ENCODE measurements around the gene OR11L1. TPM values are rescaled to one million over a fixed set of nuclear protein-coding genes. Genes with fewer than 3 reads are reported as not detected.

OR11L1 gene, protein sequence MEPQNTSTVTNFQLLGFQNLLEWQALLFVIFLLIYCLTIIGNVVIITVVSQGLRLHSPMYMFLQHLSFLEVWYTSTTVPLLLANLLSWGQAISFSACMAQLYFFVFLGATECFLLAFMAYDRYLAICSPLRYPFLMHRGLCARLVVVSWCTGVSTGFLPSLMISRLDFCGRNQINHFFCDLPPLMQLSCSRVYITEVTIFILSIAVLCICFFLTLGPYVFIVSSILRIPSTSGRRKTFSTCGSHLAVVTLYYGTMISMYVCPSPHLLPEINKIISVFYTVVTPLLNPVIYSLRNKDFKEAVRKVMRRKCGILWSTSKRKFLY
- total RNA-seq (2022), result not detected in 2 replicates
- Bru-seq, nascent RNA, result not detected
- BruChase-seq, experiment 1, labeled RNA remaining after a 2-hour chase, result not detected
- not detected for BruChase-seq, experiment 2, labeled RNA remaining after a 6-hour chase
- long read RNA-seq, result 0 reads

DNA sequence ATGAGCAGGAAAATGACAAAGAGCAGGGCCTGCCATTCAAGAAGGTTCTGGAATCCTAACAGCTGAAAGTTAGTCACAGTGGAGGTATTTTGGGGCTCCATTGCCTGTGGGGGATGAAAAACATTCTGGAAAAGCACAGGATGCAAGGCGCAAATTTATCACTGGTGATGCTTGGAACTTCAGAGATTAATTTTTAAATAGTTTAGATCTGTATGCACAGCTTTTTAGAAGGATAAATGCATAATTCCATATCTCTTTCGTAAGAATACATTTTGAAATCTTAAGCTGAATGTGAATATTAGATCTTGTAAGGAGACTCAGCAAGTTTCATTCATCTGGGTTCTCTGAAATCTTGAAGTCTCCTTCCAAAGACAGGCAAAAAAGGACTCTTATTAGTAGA is at the start of gene OR11L1:
OR11L1 (minus strand) TSS at position 101 of the 400 bp plus-strand sequence; CDS start at position 101, 0 bp downstream.
- Mint-ChIP-seq H3K27me3 (ENCODE audit: insufficient read depth, unreplicated experiment) (no peaks in the 10 kb centered on the region), H3K4me1 (ENCODE audit: low read depth, unreplicated experiment) (no peaks in the 10 kb centered on the region), H3K4me3 (ENCODE audit: unreplicated experiment) (no peak within 1 kb of the TSS), H3K27ac (ENCODE audit: unreplicated experiment) (no peak within 1 kb of the TSS), H3K36me3 (ENCODE audit: insufficient read depth, unreplicated experiment) (no peaks in the 10 kb centered on the region), H3K9me3 (ENCODE audit: unreplicated experiment) (peaks cover 20% of the 10 kb centered on the region)
- Histone ChIP-seq H3K9me3 (no peaks in the 10 kb centered on the region; the same call in 1 of the 2 replicates), H3K36me3 (ENCODE audit: control insufficient read depth, insufficient read depth, low read length) (no peaks in the 10 kb centered on the region), H3K27me3 (replicated peaks; ENCODE audit: control insufficient read depth, insufficient read depth, low read length) (no peaks in the 10 kb centered on the region), H3K4me3 (ENCODE audit: low read depth, low read length) (no peak within 1 kb of the TSS), H3K4me1 (no peaks in the 10 kb centered on the region)
- intact Hi-C loops (cut with micrococcal nuclease; ENCODE audit: unreplicated experiment), result no loop called here
- ChIA-PET CTCF (no interaction called here), POLR2A (no interaction called here)
- TF ChIP-seq, protein P1, sequence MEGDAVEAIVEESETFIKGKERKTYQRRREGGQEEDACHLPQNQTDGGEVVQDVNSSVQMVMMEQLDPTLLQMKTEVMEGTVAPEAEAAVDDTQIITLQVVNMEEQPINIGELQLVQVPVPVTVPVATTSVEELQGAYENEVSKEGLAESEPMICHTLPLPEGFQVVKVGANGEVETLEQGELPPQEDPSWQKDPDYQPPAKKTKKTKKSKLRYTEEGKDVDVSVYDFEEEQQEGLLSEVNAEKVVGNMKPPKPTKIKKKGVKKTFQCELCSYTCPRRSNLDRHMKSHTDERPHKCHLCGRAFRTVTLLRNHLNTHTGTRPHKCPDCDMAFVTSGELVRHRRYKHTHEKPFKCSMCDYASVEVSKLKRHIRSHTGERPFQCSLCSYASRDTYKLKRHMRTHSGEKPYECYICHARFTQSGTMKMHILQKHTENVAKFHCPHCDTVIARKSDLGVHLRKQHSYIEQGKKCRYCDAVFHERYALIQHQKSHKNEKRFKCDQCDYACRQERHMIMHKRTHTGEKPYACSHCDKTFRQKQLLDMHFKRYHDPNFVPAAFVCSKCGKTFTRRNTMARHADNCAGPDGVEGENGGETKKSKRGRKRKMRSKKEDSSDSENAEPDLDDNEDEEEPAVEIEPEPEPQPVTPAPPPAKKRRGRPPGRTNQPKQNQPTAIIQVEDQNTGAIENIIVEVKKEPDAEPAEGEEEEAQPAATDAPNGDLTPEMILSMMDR (IDR thresholded peaks at IDR 0.05; ENCODE audit: insufficient read depth in 1 of 2, low read depth in 1 of 2, low read length in 1 of 2, severe bottlenecking in 1 of 2, unreplicated experiment in 1 of 2), result no peak
- no TSS peak for BruUV-seq (replicated peaks)
- no peak for DNase-seq

DNA sequence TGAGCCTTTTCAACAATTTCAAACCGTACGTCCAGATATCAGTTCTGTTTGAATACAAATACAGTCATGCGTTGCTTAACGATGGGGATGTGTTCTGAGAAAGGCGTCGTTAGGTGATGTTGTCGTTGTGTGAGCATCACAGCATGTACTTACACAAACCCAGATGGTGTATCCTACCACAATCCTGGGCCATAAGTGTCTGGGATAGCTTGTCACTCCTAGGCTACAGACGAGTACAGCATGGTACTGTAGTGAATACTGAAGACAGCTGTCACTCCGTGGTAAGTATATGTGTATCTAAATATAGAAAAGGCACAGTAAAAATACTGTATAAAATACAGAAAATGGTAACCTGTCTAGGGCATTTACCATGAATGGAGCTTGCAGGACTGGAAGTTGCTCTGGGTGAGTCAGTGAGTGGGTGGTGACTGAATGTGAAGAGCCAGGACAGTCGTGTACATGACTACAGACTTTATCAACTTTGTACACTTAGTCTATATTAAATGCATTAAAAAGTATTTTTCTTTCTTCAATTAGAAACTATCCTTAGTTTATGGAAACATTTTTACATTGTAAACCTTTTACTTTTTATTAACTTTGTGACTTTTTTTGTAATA is 43.2 kb upstream of the OR11L1 start:
- TF ChIP-seq, protein P1 (IDR thresholded peaks at IDR 0.05; ENCODE audit: insufficient read depth in 1 of 2, low read depth in 1 of 2, low read length in 1 of 2, severe bottlenecking in 1 of 2, unreplicated experiment in 1 of 2), result no peak
- H3K9me3 Mint-ChIP-seq (ENCODE audit: unreplicated experiment), result no peaks in the 10 kb centered on the region
- no peaks in the 10 kb centered on the region for H3K4me1 ChIP-seq
- intact Hi-C loops (cut with micrococcal nuclease; ENCODE audit: unreplicated experiment), result no loop called here
- no peaks in the 10 kb centered on the region for H3K36me3 Mint-ChIP-seq (ENCODE audit: insufficient read depth, unreplicated experiment)
- CTCF ChIA-PET, result interaction anchor here (0.5 kb wide), 1 partner anchor 160 kb away, joined by 3 read pairs; no protein-coding TSS in a partner anchor
- BruUV-seq (replicated peaks), result no TSS peak
- no peaks in the 10 kb centered on the region for H3K36me3 ChIP-seq (ENCODE audit: control insufficient read depth, insufficient read depth, low read length)
- H3K27me3 Mint-ChIP-seq (ENCODE audit: insufficient read depth, unreplicated experiment), result no peaks in the 10 kb centered on the region
- no peaks in the 10 kb centered on the region for H3K4me1 Mint-ChIP-seq (ENCODE audit: low read depth, unreplicated experiment)
- DNase-seq, result no peak
- H3K4me3 Mint-ChIP-seq (ENCODE audit: unreplicated experiment), result no peak overlapping the region
- no peak overlapping the region for H3K4me3 ChIP-seq (ENCODE audit: low read depth, low read length)
- H3K27ac Mint-ChIP-seq (ENCODE audit: unreplicated experiment), result no peak overlapping the region
- POLR2A ChIA-PET, result no interaction called here
- H3K27me3 ChIP-seq (replicated peaks; ENCODE audit: control insufficient read depth, insufficient read depth, low read length), result no peaks in the 10 kb centered on the region
- no peaks in the 10 kb centered on the region for H3K9me3 ChIP-seq

DNA sequence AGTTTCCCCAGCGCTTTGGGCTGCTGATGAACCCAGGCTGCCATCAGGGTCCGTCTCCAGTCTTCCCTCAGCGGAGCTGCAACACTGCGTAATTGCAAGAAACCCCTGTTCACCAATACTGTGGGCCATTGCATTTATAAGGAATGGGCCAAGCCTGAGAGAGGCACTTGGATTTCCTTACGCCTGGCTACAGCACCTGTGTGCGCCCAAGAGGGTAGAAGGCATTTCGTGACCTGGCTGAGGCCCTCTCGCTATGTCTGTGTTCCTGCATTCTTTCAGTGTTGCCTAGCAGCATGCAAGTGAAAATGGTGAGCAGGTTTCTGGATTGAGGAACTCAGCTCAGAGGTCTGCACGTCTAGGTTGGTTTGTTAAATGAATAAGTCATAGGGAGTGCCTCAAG is 41.6 kb upstream of the OR11L1 start:
- Mint-ChIP-seq H3K36me3 (ENCODE audit: insufficient read depth, unreplicated experiment) (no peaks in the 10 kb centered on the region), H3K4me1 (ENCODE audit: low read depth, unreplicated experiment) (no peaks in the 10 kb centered on the region), H3K9me3 (ENCODE audit: unreplicated experiment) (peaks cover 4% of the 10 kb centered on the region), H3K4me3 (ENCODE audit: unreplicated experiment) (no peak overlapping the region), H3K27me3 (ENCODE audit: insufficient read depth, unreplicated experiment) (peaks cover 3% of the 10 kb centered on the region), H3K27ac (ENCODE audit: unreplicated experiment) (no peak overlapping the region)
- no peaks in the 10 kb centered on the region for H3K9me3 ChIP-seq
- no peak overlapping the region for H3K4me3 ChIP-seq (ENCODE audit: low read depth, low read length)
- POLR2A ChIA-PET, result no interaction called here
- H3K27me3 ChIP-seq (replicated peaks; ENCODE audit: control insufficient read depth, insufficient read depth, low read length), result no peaks in the 10 kb centered on the region
- no peak for DNase-seq
- H3K4me1 ChIP-seq, result no peaks in the 10 kb centered on the region
- intact Hi-C loops (cut with micrococcal nuclease; ENCODE audit: unreplicated experiment), result no loop called here
- no TSS peak for BruUV-seq (replicated peaks)
- no peaks in the 10 kb centered on the region for H3K36me3 ChIP-seq (ENCODE audit: control insufficient read depth, insufficient read depth, low read length)
- CTCF ChIA-PET, result no interaction called here
- TF ChIP-seq, protein P1 (IDR thresholded peaks at IDR 0.05; ENCODE audit: insufficient read depth in 1 of 2, low read depth in 1 of 2, low read length in 1 of 2, severe bottlenecking in 1 of 2, unreplicated experiment in 1 of 2), result no peak
